Heart left ventricle (tissue), 16 donors: ENCODE measurements around the gene LAMP5. TPM values are rescaled to one million over a fixed set of nuclear protein-coding genes. Genes with fewer than 3 reads are reported as not detected.

Experiments
- ATAC-seq, 4 donors: fragments of 200-7000 bp; cut with Tn5 transposase; one replicate each; pipeline ENCODE4 v1.9.1; 2020 to 2022; ENCODE audit warnings: moderate library complexity in 4 of 4, mild to moderate bottlenecking in 3 of 4, moderate number of reproducible peaks in 1 of 4
- DNase-seq, 5 donors: peaks; one replicate each; pipeline ENCODE4 v3.0.0-alpha.2; 2020
- H3K27ac ChIP-seq, 12 donors: fragments of 200-600 bp; sonication (generic) in 4 of 12; one replicate each; pipeline versions ENCODE4 v1.5.0 to v1.8.0; 2016 to 2022; ENCODE audit warnings: mild to moderate bottlenecking in 2 of 12
- H3K27me3 ChIP-seq, 9 donors: fragments of 200-600 bp; sonication (generic) in 2 of 9; one replicate each; pipeline versions ENCODE4 v1.5.1 to v1.8.0; 2016 to 2022; ENCODE audit warnings: mild to moderate bottlenecking in 3 of 9
- H3K36me3 ChIP-seq, 9 donors: fragments of 200-600 bp; sonication (generic) in 2 of 9; one replicate each; pipeline versions ENCODE4 v1.5.0 to v1.8.0; 2018 to 2022; ENCODE audit warnings: mild to moderate bottlenecking in 2 of 9
- H3K4me1 ChIP-seq, 12 donors: fragments of 200-600 bp; sonication (generic) in 4 of 12; one replicate each; pipeline versions ENCODE4 v1.5.0 to v1.8.0; 2016 to 2022; ENCODE audit warnings: mild to moderate bottlenecking in 3 of 12
- H3K4me3 ChIP-seq, 12 donors: fragments of 200-600 bp; sonication (generic) in 4 of 12; one replicate each; pipeline versions ENCODE4 v1.5.0 to v1.8.0; 2017 to 2022; ENCODE audit warnings: mild to moderate bottlenecking in 9 of 12, moderate library complexity in 4 of 12
- H3K9me3 ChIP-seq, 12 donors: fragments of 200-600 bp; sonication (generic) in 4 of 12; one replicate each; pipeline versions ENCODE4 v1.5.0 to v1.8.0; 2016 to 2022; ENCODE audit warnings: mild to moderate bottlenecking in 1 of 12
- POLR2A ChIP-seq, 2 donors: fragments of 450-650 bp; IDR thresholded peaks; one replicate each; pipeline ENCODE4 v1.6.1; 2017; ENCODE audit warnings: antibody characterized with exemption in 2 of 2, mild to moderate bottlenecking in 2 of 2, moderate library complexity in 2 of 2
- WGBS, 4 donors: extraction: QIAGEN DNeasy Blood & Tissue Kit in 2 of 4; methylation state at CpG; one replicate each; pipeline versions ENCODE4 v1.1.5 to v1.1.7; 2013 to 2018; 5-methylcytosine and 5-hydroxymethylcytosine counted together
- intact Hi-C, 10 donors: fragments of 100-400 bp; cut with DNase I; formaldehyde crosslinking; loops; one replicate each; pipeline versions ENCODE4 v1.11.1 to v1.14.2; 2022
- polyA plus RNA-seq, 2 donors: library from polyadenylated mRNA; stranded (reverse); fragments of 200-250 nt; gene quantifications; one replicate each; pipeline ENCODE4 v1.2.3, GENCODE V29; 2013
- total RNA-seq, 9 donors: library from RNA; depleted of rRNA in 2 of 9; stranded (reverse); fragments of >200 nt in 2 of 9; fragmentation: NEBNext Ultra II Directional in 3 of 9; extraction: Animal tissue kit (Norgen Biotek cat#: 25700) in 3 of 9; gene quantifications; one replicate each; pipeline versions ENCODE4 v1.1.0 to v1.2.4, GENCODE V29; 2016 to 2023
- TF ChIP-seq, protein P1 (sequence below), 12 donors: fragments of 200-600 bp; sonication (generic) in 4 of 12; IDR thresholded peaks; one replicate each; pipeline versions ENCODE4 v1.5.0 to v1.8.0; 2018 to 2022; ENCODE audit warnings: antibody characterized with exemption in 12 of 12, mild to moderate bottlenecking in 5 of 12
- donor health status: ischemic (EF 13 %, LVEDD 7.1; RV severe dilation, severe dysfunction).
- donor health status: healthy with polysubstance abuse.
- donor health status: DM: no; HTN: yes; CAD: no.
- donor health status: DM: no; HTN: no; CAD: no.
- donor health status: ischemic (EF 25% LVEDD 6.9; RV normal size, moderate dysfunction).
- donor health status: ischemic (EF 25% LVEDD 5.7; RV mildly dilated, moderate dysfunction).
- donor health status: healthy.
- donor health status: DM: yes; HTN: yes; CAD: no.
- donor health status: ischemic (EF 35%, LVEDD 5.7; RV mildly dilated, moderate dysfunction).
- donor health status: nonischemic (EF 11% LVEDD 7.7; RV severe dilation, severe dysfunction).
- donor health status: DM: yes; HTN: yes; CAD: no.
- donor health status: PGD.
- donor health status: ischemic (EF 29% LVEDD 5.4; RV normal size, mild dysfunction).
- donor health status: nonischemic (EF 23%, LVEDD 6.1; RV moderate dilation, normal function).

Gene LAMP5
- total and polyA plus RNA-seq, 11 donors: 0.04 to 0.42 (median 0.30) TPM; not detected in 7

DNA sequence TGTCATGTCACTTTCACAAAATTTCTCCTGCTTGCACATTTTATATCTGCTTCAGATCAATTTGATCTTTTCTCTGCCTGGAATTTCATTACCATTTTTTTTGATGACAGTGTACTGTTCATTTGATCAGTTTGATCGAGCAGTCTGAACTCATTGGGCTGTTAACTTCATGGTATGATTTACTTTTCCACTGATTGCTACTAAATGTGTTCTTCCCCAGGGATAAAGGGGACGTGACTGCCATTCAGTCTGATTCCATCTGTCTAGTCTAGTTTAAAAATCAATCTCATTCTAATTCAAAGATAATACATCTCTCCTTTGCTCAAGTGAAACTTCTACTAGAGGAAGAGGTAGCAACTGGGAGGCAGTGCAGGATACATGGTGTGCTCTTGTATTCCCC is 21.1 kb downstream of the LAMP5 start:
- DNase-seq: no peak
- 76 to 84% (median 79%) methylated on average over 2 of the region's 2 CpGs for WGBS, 4 donors
- TF ChIP-seq, protein P1, sequence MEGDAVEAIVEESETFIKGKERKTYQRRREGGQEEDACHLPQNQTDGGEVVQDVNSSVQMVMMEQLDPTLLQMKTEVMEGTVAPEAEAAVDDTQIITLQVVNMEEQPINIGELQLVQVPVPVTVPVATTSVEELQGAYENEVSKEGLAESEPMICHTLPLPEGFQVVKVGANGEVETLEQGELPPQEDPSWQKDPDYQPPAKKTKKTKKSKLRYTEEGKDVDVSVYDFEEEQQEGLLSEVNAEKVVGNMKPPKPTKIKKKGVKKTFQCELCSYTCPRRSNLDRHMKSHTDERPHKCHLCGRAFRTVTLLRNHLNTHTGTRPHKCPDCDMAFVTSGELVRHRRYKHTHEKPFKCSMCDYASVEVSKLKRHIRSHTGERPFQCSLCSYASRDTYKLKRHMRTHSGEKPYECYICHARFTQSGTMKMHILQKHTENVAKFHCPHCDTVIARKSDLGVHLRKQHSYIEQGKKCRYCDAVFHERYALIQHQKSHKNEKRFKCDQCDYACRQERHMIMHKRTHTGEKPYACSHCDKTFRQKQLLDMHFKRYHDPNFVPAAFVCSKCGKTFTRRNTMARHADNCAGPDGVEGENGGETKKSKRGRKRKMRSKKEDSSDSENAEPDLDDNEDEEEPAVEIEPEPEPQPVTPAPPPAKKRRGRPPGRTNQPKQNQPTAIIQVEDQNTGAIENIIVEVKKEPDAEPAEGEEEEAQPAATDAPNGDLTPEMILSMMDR (IDR thresholded peaks at IDR 0.05): no peak
- no peak for TF ChIP-seq POLR2A (IDR thresholded peaks at IDR 0.05)
- Histone ChIP-seq H3K4me1 (no peaks in the 10 kb centered on the region), H3K9me3 (no peaks in the 10 kb centered on the region), H3K27ac (no peak overlapping the region), H3K4me3 (no peak overlapping the region), H3K27me3 (peaks cover 0 to 8% (median 0%) of the 10 kb centered on the region in 9 donors), H3K36me3 (no peaks in the 10 kb centered on the region)
- intact Hi-C loops: no loop called here
- ATAC-seq: no peak

GRCh38 chr20:9543214-9543613 is 28.8 kb downstream of the LAMP5 start:
- H3K4me1 ChIP-seq: peaks cover 0 to 2% (median 0%) of the 10 kb centered on the region in 12 donors
- 33 to 44% (median 37%) methylated on average over 4 of the region's 4 CpGs for WGBS, 4 donors
- intact Hi-C loops: no loop called here
- no peaks in the 10 kb centered on the region for H3K9me3 ChIP-seq
- DNase-seq (no peak), ATAC-seq (no peak)
- TF ChIP-seq POLR2A (IDR thresholded peaks at IDR 0.05): no peak
- TF ChIP-seq, protein P1 (IDR thresholded peaks at IDR 0.05): no peak
- no peak overlapping the region for H3K27ac ChIP-seq
- H3K36me3 ChIP-seq: no peaks in the 10 kb centered on the region
- H3K4me3 ChIP-seq: no peak overlapping the region
- peaks cover 0 to 8% (median 0%) of the 10 kb centered on the region in 9 donors for H3K27me3 ChIP-seq

- H3K27me3 ChIP-seq: no peaks in the 10 kb centered on the region
- no peaks in the 10 kb centered on the region for H3K36me3 ChIP-seq
- ATAC-seq: no peak
- DNase-seq: no peak
- TF ChIP-seq, protein P1 (IDR thresholded peaks at IDR 0.05): no peak
- no peak for TF ChIP-seq POLR2A (IDR thresholded peaks at IDR 0.05)
- H3K9me3 ChIP-seq: peaks cover 0 to 8% (median 0%) of the 10 kb centered on the region in 12 donors
- H3K27ac ChIP-seq: no peak overlapping the region
- intact Hi-C loops: no loop called here
- no peaks in the 10 kb centered on the region for H3K4me1 ChIP-seq
- 64 to 82% (median 77%) methylated on average over 1 of the region's 1 CpG for WGBS, 4 donors
- H3K4me3 ChIP-seq: no peak overlapping the region
These were observed 35.9 kb downstream of the LAMP5 start for GRCh38 chr20:9550283-9550682.

DNA sequence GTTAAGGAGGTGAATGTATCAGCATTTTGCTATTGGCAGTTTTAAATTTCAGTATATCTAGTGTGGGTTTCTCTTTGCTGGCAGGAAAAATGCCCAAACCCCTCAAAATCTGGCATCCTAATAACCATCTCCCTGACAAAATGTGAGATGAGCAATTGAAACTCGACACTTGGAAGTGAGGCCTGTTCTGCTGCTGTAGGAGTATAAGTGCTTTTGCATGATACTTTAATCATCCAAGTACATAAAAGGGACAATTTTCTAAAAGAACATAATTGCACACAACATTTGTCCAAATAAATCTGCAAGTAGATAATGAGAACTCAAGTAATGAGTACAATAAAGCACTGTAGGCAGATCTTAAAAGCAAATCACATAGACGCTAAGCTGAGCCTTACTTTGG is 36.5 kb downstream of the LAMP5 start:
- TF ChIP-seq, protein P1 (IDR thresholded peaks at IDR 0.05): no peak
- TF ChIP-seq POLR2A (IDR thresholded peaks at IDR 0.05): no peak
- intact Hi-C loops: no loop called here
- WGBS, 4 donors: 82 to 85% (median 84%) methylated on average over 2 of the region's 2 CpGs
- no peaks in the 10 kb centered on the region for H3K4me1 ChIP-seq
- DNase-seq (no peak), ATAC-seq (no peak)
- no peaks in the 10 kb centered on the region for H3K36me3 ChIP-seq
- H3K4me3 ChIP-seq: no peak overlapping the region
- no peak overlapping the region for H3K27ac ChIP-seq
- no peaks in the 10 kb centered on the region for H3K27me3 ChIP-seq
- H3K9me3 ChIP-seq: peaks cover 0 to 8% (median 0%) of the 10 kb centered on the region in 12 donors
